T-helper 1 cell treated with Interleukin-12 subunit alpha and Interleukin-12 subunit beta and Interleukin-4 antibody, amounts not matched to agents 30 μg/mL and 1 μg/mL, for 36 hours (primary cell): ENCODE measurements around the gene ADAP1.
A peak's percentile ranks its signal among the peaks of the same experiment; 100 is the strongest.
"Not testable (repeated sequence)": the region's sequence is repeated elsewhere in the genome, so short reads cannot be mapped to it uniquely, and the experiment has no call there.

ENCODE experiments used
- H3K27ac Mint-ChIP-seq: one replicate; pipeline ENCODE4 v1.8.0; 2021; ENCODE audit warnings: mild to moderate bottlenecking, mixed read lengths
- H3K27me3 Mint-ChIP-seq: one replicate; pipeline ENCODE4 v1.8.0; 2021; ENCODE audit warnings: low read depth, mixed read lengths
- H3K36me3 Mint-ChIP-seq: one replicate; pipeline ENCODE4 v1.8.0; 2021; ENCODE audit warnings: low read depth, mixed read lengths
- H3K4me1 Mint-ChIP-seq: one replicate; pipeline ENCODE4 v1.8.0; 2021; ENCODE audit warnings: low read depth, mixed read lengths
- H3K4me3 Mint-ChIP-seq: one replicate; pipeline ENCODE4 v1.8.0; 2021; ENCODE audit warnings: mild to moderate bottlenecking, moderate library complexity, mixed read lengths
- H3K9me3 Mint-ChIP-seq: one replicate; pipeline ENCODE4 v1.8.0; 2021; ENCODE audit warnings: mixed read lengths

The ADAP1 gene, protein sequence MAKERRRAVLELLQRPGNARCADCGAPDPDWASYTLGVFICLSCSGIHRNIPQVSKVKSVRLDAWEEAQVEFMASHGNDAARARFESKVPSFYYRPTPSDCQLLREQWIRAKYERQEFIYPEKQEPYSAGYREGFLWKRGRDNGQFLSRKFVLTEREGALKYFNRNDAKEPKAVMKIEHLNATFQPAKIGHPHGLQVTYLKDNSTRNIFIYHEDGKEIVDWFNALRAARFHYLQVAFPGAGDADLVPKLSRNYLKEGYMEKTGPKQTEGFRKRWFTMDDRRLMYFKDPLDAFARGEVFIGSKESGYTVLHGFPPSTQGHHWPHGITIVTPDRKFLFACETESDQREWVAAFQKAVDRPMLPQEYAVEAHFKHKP

DNA sequence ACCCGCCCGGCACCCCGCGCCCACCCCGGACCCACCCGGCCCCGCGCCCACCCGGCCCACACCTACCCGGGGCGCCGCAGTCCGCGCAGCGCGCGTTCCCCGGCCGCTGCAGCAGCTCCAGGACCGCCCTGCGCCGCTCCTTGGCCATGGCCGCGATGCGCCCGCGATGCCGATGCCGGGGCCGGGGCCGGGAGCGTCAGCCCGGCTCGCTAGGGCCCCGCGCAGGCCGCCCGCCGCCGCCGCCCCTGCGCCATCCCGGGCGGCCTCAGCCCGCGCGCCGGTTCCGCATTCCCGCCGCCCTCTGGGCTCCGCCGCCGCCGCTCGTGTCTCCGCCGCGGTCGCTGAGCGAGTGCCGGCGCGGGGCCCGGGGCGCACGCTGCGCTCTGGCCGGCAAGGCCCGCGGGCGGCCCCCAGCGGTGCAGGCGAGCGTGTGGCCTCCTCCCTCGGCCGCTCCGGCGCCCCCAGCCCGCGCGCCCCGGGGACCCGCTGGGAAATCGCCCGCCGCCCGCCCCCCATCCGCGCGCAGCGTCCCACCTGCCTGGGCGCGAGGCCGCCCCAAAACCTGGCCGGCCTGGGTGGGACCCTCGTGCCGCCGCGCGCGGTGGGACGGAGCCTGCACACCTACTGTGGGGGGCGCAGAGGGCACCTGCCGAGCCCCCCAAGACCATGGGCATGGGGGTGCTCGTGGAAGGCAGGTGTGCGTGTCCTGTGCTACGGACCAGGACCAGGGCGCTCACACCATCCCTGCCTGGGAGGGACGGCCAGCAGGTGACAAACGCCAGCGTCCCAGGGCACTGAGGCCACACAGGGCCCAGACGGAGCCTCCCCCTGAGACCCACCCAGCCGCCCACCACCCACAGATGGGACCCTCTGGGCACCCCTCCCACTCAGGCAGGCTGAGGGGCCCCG, at the start of gene ADAP1:
Gene ADAP1 (minus strand): TSS at position 351 of the 909 bp plus-strand sequence. CDS start 203 bp downstream, at position 148.
- Mint-ChIP-seq H3K4me1 (peaks cover 6% of the 10 kb centered on the region), H3K36me3 (no peaks in the 10 kb centered on the region), H3K27me3 (peaks cover 12% of the 10 kb centered on the region), H3K9me3 (no peaks in the 10 kb centered on the region), H3K4me3 (peak within 1 kb of the TSS; percentile 63), H3K27ac (no peak within 1 kb of the TSS)

DNA sequence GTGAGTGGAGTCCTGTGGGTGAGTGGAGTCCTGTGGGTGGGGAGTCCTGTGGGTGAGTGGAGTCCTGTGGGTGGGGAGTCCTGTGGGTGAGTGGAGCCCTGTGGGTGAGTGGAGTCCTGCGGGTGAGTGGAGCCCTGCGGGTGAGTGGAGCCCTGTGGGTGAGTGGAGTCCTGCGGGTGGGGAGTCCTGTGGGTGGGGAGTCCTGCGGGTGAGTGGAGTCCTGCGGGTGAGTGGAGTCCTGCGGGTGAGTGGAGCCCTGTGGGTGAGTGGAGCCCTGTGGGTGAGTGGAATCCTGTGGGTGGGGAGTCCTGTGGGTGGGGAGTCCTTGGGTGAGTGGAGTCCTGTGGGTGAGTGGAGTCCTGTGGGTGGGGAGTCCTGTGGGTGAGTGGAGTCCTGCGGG, 48.0 kb upstream of the ADAP1 start:
- not testable (repeated sequence) for H3K36me3 Mint-ChIP-seq, H3K9me3 Mint-ChIP-seq, H3K4me1 Mint-ChIP-seq, H3K27ac Mint-ChIP-seq, H3K4me3 Mint-ChIP-seq, H3K27me3 Mint-ChIP-seq

- not testable (repeated sequence) for H3K9me3 Mint-ChIP-seq, H3K36me3 Mint-ChIP-seq, H3K27ac Mint-ChIP-seq, H3K27me3 Mint-ChIP-seq, H3K4me1 Mint-ChIP-seq, H3K4me3 Mint-ChIP-seq
Observed at GRCh38 chr7:1002026-1002425, 47.5 kb upstream of the ADAP1 start.

GRCh38 chr7:1001069-1001770, 46.7 kb upstream of the ADAP1 start:
- not testable (repeated sequence) for H3K4me3 Mint-ChIP-seq, H3K4me1 Mint-ChIP-seq, H3K27ac Mint-ChIP-seq, H3K36me3 Mint-ChIP-seq, H3K27me3 Mint-ChIP-seq, H3K9me3 Mint-ChIP-seq

DNA sequence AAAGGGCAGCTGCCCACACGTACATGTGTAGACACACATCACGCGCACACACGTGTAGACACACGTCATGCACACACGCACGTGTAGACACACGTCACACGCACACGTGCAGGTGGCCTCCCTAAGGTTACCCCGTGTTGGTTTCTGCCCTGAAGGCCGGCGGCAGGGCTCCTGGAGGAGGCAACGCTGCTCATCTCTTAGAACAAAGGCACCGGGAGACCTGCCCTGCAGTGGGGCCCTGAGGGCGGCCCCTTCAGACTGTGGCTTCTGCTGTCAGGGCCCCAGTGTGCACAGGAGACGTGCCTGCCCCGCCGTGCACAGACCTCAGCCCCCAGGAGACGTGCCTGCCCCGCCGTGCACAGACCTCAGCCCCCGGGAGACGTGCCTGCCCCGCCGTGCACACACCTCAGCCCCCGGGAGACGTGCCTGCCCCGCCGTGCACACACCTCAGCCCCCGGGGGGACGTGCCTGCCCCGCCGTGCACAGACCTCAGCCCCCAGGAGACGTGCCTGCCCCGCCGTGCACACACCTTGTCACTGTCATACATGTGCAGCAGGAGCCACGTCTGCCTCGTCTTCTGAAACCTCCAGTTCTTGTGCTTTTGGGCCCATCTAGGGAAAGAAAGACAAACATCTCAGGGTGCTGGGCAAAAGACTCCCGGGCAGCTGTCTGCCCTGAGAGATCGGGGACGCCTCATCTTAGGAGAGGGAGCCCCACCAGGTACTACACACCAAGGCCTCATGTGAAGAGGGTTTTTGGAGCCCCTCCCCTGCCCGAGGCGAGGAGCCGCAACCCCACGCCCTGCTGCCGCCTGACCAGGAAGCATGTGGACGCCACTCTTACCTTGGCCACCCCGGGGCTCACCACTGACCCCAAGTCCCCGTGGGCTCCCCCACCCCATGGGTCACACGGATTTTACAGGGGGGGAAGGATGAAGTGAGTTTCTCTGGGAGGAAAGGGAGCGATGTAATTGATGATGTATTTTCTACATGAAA, 45.8 kb upstream of the ADAP1 start:
- Mint-ChIP-seq H3K27ac (no peak overlapping the region), H3K27me3 (no peaks in the 10 kb centered on the region), H3K4me1 (no peaks in the 10 kb centered on the region), H3K36me3 (no peaks in the 10 kb centered on the region), H3K9me3 (no peaks in the 10 kb centered on the region), H3K4me3 (no peak overlapping the region)

GRCh38 chr7:999149-999879, 44.8 kb upstream of the ADAP1 start:
- Mint-ChIP-seq H3K27ac (no peak overlapping the region), H3K36me3 (no peaks in the 10 kb centered on the region), H3K27me3 (no peaks in the 10 kb centered on the region), H3K4me3 (no peak overlapping the region), H3K9me3 (no peaks in the 10 kb centered on the region), H3K4me1 (no peaks in the 10 kb centered on the region)

DNA sequence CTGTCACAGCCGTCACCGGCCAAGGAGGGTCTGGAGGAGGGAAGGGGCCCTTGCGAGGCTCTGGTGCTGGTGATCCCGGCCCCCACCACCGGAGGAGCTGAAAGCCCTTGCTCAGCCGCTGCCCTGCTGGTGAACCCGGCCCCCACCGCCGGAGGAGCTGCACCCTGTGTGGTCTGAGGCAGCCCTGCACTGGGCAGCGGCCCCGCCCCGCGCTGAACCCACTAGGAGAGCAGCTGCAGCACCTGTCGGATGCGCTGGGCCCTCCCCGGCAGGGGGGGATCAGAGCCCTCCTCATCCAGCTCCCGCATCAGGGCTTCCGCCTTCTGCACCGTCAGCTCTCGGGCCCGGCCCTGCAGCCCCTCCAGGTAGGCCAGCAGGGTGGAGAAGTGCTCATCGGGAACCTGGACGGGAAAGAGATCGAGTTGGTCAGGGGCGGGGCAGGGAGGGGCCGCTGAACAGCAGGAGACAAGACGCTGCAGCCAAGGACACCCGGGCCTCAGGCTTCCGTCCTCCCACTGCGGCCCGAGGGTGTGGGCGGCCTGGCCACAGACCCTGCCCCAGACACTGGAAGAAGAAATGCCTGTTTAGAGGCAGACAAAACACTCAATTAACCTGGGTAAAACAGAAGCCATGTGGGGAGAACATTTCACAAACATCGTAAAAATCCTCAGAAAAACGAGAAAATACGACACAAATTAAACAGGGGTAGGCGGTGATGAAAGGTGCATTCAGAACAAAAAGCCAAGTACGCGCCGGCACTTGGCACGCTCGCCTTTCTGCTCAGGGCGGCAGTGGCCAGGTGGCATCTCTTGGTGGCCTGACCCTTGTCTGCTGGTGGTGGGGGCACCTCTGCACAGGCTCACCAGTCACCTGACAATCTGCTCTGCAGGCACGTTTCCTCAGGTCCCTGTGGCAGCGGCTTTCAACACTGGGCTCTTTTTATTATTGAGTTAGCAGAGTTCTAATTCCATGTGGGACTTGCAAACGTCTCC, 43.2 kb upstream of the ADAP1 start:
- H3K9me3 Mint-ChIP-seq, result no peaks in the 10 kb centered on the region

GRCh38 chr7:996079-996872, 41.8 kb upstream of the ADAP1 start:
- H3K4me3 Mint-ChIP-seq, result no peak overlapping the region
- H3K9me3 Mint-ChIP-seq, result no peaks in the 10 kb centered on the region
- no peaks in the 10 kb centered on the region for H3K36me3 Mint-ChIP-seq
- H3K27me3 Mint-ChIP-seq, result no peaks in the 10 kb centered on the region
- H3K27ac Mint-ChIP-seq, result no peak overlapping the region
- peaks cover 2% of the 10 kb centered on the region for H3K4me1 Mint-ChIP-seq

More for the DNA sequence above, 43.2 kb upstream of the ADAP1 start:
- Mint-ChIP-seq H3K27ac (no peak overlapping the region), H3K4me3 (no peak overlapping the region), H3K4me1 (peaks cover 2% of the 10 kb centered on the region), H3K36me3 (no peaks in the 10 kb centered on the region), H3K27me3 (no peaks in the 10 kb centered on the region)

GRCh38 chr7:995571-995970, 41.1 kb upstream of the ADAP1 start:
- Mint-ChIP-seq H3K4me3 (no peak overlapping the region), H3K27ac (no peak overlapping the region), H3K36me3 (no peaks in the 10 kb centered on the region), H3K9me3 (no peaks in the 10 kb centered on the region), H3K4me1 (peaks cover 2% of the 10 kb centered on the region), H3K27me3 (no peaks in the 10 kb centered on the region)

DNA sequence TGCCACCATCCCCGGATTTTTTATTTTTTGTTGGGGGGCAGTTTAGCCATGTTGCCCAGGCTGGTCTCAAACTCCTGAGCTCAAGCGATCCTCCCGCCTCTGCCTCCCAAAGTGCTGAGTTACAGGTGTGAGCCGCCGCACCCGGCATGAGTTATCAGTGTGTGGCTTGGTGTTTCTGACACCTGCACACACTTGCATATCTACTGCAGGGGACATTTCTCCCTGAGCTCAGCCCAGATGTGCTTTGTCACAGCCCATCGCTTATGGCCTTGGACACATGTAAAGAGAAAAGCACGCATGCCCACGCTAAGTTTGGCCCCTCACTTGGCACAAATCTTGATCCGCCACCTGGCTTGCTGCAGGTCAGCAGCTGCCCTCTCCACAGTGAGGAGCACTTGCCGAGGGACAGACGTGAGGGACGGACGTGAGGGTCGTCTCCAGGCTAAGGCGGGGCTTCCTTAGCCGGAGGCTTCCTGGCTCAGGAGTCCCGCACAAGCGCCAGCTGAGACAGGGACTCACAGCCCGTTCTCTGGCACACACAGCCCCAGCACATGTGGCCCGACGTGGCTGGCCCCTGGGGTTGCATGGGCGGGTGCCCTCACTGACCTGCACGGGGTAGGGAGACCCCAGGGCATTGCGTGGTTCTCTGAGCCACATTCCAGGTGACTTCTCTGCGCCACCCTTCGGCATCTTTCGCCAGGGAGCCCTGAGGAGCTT, 40.3 kb upstream of the ADAP1 start:
- Mint-ChIP-seq H3K27me3 (no peaks in the 10 kb centered on the region), H3K36me3 (no peaks in the 10 kb centered on the region), H3K4me3 (no peak overlapping the region), H3K9me3 (no peaks in the 10 kb centered on the region), H3K27ac (no peak overlapping the region), H3K4me1 (peaks cover 2% of the 10 kb centered on the region)
